IMR-90 (cell line): ENCODE results near the gene CTAG2. TPM values are rescaled to one million over a fixed set of nuclear protein-coding genes. Genes with fewer than 3 reads are reported as not detected.
A peak's percentile ranks its signal among the peaks of the same experiment; 100 is the strongest.
"Not testable (repeated sequence)": the region's sequence is repeated elsewhere in the genome, so short reads cannot be mapped to it uniquely, and the experiment has no call there.

Experiments
- ATAC-seq: fragments of 200-7000 bp; cut with Tn5 transposase; 2 replicates; pipeline ENCODE4 v1.9.1; 2020; ENCODE audit warnings: low read depth, mild to moderate bottlenecking, moderate library complexity
- Bru-seq: library from RNA; stranded (reverse); fragments of 400-500 nt; gene quantifications from one replicate; lab custom pipeline; 2021; lab: Mats Ljungman, UMichigan
- BruChase-seq, 2 experiments: library from RNA; stranded (reverse); fragments of 400-500 nt; gene quantifications; one replicate each; lab custom pipeline; 2021; lab: Mats Ljungman, UMichigan
- BruUV-seq: library from RNA; stranded (reverse); fragments of 400-500 nt; replicated peaks from 2 replicates; lab custom pipeline; 2021; lab: Mats Ljungman, UMichigan
- CTCF ChIA-PET: fragments of 300-600 bp; formaldehyde crosslinking; extraction: SDS; loops from one replicate; lab custom pipeline; 2021; ENCODE audit warnings: antibody characterized with exemption; lab: Yijun Ruan, JAX
- POLR2A ChIA-PET: fragments of 300-600 bp; sonication (Branson Sonifier 250); formaldehyde crosslinking; loops from one replicate; lab custom pipeline; 2022; ENCODE audit warnings: antibody characterized with exemption; ENCODE audit not compliant: unreplicated experiment; lab: Charles Lee
- DNase-seq: peaks from one replicate; pipeline ENCODE4 v3.0.0; 2013
- H2AFZ ChIP-seq: replicated peaks from 2 replicates; pipeline ENCODE3; 2013; ENCODE audit warnings: low read length, mild to moderate bottlenecking; ENCODE audit not compliant: poor library complexity
- H2AK5ac ChIP-seq: 2 replicates; pipeline ENCODE4 v1.6.1; 2013; ENCODE audit warnings: low read depth, low read length, inconsistent platforms
- H2AK9ac ChIP-seq: replicated peaks from 2 replicates; pipeline ENCODE3; 2013; ENCODE audit warnings: mild to moderate bottlenecking, low read depth, low read length, moderate library complexity; ENCODE audit not compliant: poor library complexity
- H2BK120ac ChIP-seq: 2 replicates; pipeline ENCODE4 v1.6.1; 2013; ENCODE audit warnings: low read depth, low read length, inconsistent platforms
- H2BK15ac ChIP-seq: 3 replicates; pipeline ENCODE4 v1.6.1; 2013; ENCODE audit warnings: low read depth, low read length, inconsistent platforms
- H2BK20ac ChIP-seq: 2 replicates; pipeline ENCODE4 v1.6.1; 2013; ENCODE audit warnings: low read depth, mild to moderate bottlenecking, inconsistent platforms, low read length, moderate library complexity
- H2BK5ac ChIP-seq: 2 replicates; pipeline ENCODE4 v1.6.1; 2013; ENCODE audit warnings: mild to moderate bottlenecking, low read depth, low read length, inconsistent platforms; ENCODE audit not compliant: poor library complexity, severe bottlenecking
- H3K14ac ChIP-seq: replicated peaks from 2 replicates; pipeline ENCODE4 v1.6.1; 2013; ENCODE audit warnings: low read depth, low read length, inconsistent platforms
- H3K18ac ChIP-seq: 2 replicates; pipeline ENCODE4 v1.6.1; 2013; ENCODE audit warnings: low read depth, low read length, control low read depth
- H3K23ac ChIP-seq: 2 replicates; pipeline ENCODE4 v1.6.1; 2013; ENCODE audit warnings: low read depth, low read length, inconsistent platforms
- H3K27ac ChIP-seq: 2 replicates; pipeline ENCODE4 v1.5.1; 2013; ENCODE audit warnings: mild to moderate bottlenecking, control low read depth, low read length; ENCODE audit not compliant: insufficient read depth
- H3K27me3 ChIP-seq: 2 replicates; pipeline ENCODE4 v1.6.1; 2013; ENCODE audit warnings: low read length; ENCODE audit not compliant: control insufficient read depth, insufficient read depth
- H3K36me3 ChIP-seq: 2 replicates; pipeline ENCODE4 v1.6.1; 2013; ENCODE audit warnings: low read length, mixed read lengths; ENCODE audit not compliant: control insufficient read depth, insufficient read depth
- H3K4ac ChIP-seq: 2 replicates; pipeline ENCODE4 v1.6.1; 2013; ENCODE audit warnings: low read depth, low read length, inconsistent platforms
- H3K4me1 ChIP-seq: 2 replicates; pipeline ENCODE4 v1.6.1; 2013; ENCODE audit warnings: low read length, mixed read lengths; ENCODE audit not compliant: control insufficient read depth, insufficient read depth
- H3K4me2 ChIP-seq: 2 replicates; pipeline ENCODE4 v1.6.1; 2013; ENCODE audit warnings: low read depth, mild to moderate bottlenecking, control low read depth, low read length, moderate library complexity
- H3K4me3 ChIP-seq: 2 replicates; pipeline ENCODE4 v1.5.1; 2013; ENCODE audit warnings: low read depth, mild to moderate bottlenecking, control low read depth, low read length, moderate library complexity; ENCODE audit not compliant: insufficient read depth
- H3K56ac ChIP-seq: 2 replicates; pipeline ENCODE4 v1.6.1; 2013; ENCODE audit warnings: low read length, inconsistent platforms; ENCODE audit not compliant: insufficient read depth; ENCODE audit errors: extremely low read depth
- H3K79me1 ChIP-seq, 2 experiments: 2 replicates each; pipeline ENCODE4 v1.6.1; 2013; ENCODE audit warnings: low read length in 2 of 2, inconsistent platforms in 1 of 2, low read depth in 1 of 2
- H3K9ac ChIP-seq: 2 replicates; pipeline ENCODE4 v1.6.1; 2013; ENCODE audit warnings: low read depth, low read length, control low read depth
- H3K9me1 ChIP-seq: 2 replicates; pipeline ENCODE4 v1.6.1; 2013; ENCODE audit warnings: low read length, inconsistent platforms; ENCODE audit not compliant: insufficient read depth
- H3K9me3 ChIP-seq: 2 replicates; pipeline ENCODE4 v1.6.1; 2013; ENCODE audit warnings: low read length; ENCODE audit not compliant: control insufficient read depth, insufficient read depth
- H4K20me1 ChIP-seq: 2 replicates; pipeline ENCODE4 v1.6.1; 2013; ENCODE audit warnings: low read length, inconsistent platforms; ENCODE audit not compliant: insufficient read depth
- H4K5ac ChIP-seq: 2 replicates; pipeline ENCODE4 v1.6.1; 2013; ENCODE audit warnings: mild to moderate bottlenecking, low read depth, low read length, control low read depth
- H4K8ac ChIP-seq, 2 experiments: 2 replicates each; pipeline ENCODE4 v1.6.1; 2013; ENCODE audit warnings: low read depth in 2 of 2, low read length in 2 of 2, control low read depth in 1 of 2, inconsistent platforms in 1 of 2
- H4K91ac ChIP-seq: 2 replicates; pipeline ENCODE4 v1.6.1; 2013; ENCODE audit warnings: low read depth, low read length, inconsistent platforms; ENCODE audit not compliant: insufficient read depth
- WGBS, 2 experiments: methylation state at CpG; one replicate each; pipeline versions ENCODE4 v1.1.5 to v1.1.7; 2013; ENCODE audit warnings: missing lambda C conversion rate in 2 of 2; ENCODE audit not compliant: insufficient read length in 1 of 2; ENCODE audit errors: extremely low coverage in 2 of 2; 5-methylcytosine and 5-hydroxymethylcytosine counted together
- dilution Hi-C: fragments of 300-500 bp; cut with HindIII; formaldehyde crosslinking; loops from one replicate; pipeline ENCODE4 v1.14.3; 2018; ENCODE audit warnings: low sequenced_read_pairs; ENCODE audit not compliant: unreplicated experiment
- in situ Hi-C: fragments of 300-500 bp; cut with MboI; formaldehyde crosslinking; loops from 3 replicates; pipeline ENCODE4 v1.14.3; 2019; ENCODE audit warnings: low sequenced_read_pairs, inconsistent platforms, mixed read lengths
- intact Hi-C: fragments of 100-400 bp; cut with micrococcal nuclease; formaldehyde crosslinking; loops from 2 replicates; pipeline ENCODE4 v1.10.0; 2022
- long read RNA-seq: library from polyadenylated mRNA; unstranded; transcript quantifications from one replicate; pipeline ENCODE4 v2.0.0, GENCODE V29; 2021; ENCODE audit not compliant: unreplicated experiment
- polyA plus RNA-seq, 3 experiments: library from polyadenylated mRNA; depleted of rRNA; stranded (reverse); fragments of >200 nt; gene quantifications; 2 replicates each; pipeline ENCODE4 v1.2.3, GENCODE V29; 2012; ENCODE audit warnings: low replicate concordance in 1 of 3
- total RNA-seq: library from RNA; depleted of rRNA; stranded (reverse); fragments of >200 nt; gene quantifications from 2 replicates; pipeline ENCODE4 v1.2.3, GENCODE V29; 2012; rRNA removed

CTAG2 gene
- total RNA-seq (23.6 and 27.1 TPM in 2 replicates), polyA plus RNA-seq (2012; rRNA removed) (42.5 and 59.8 TPM in 2 replicates), Bru-seq, nascent RNA (percentile 50 among the genes with signal in this experiment), BruChase-seq, experiment 1, labeled RNA remaining after a 6-hour chase (percentile 53 among the genes with signal in this experiment), BruChase-seq, experiment 2, labeled RNA remaining after a 2-hour chase (percentile 33 among the genes with signal in this experiment)
- polyA plus RNA-seq (2012; cell fraction: cytosol; rRNA removed) = 37.0 and 64.8 TPM in 2 replicates
- 12.3 and 30.0 TPM in 2 replicates for polyA plus RNA-seq (2012; cell fraction: nucleus; rRNA removed; ENCODE audit: low replicate concordance)
- long read RNA-seq, transcript CTAG2-202 (3 exons, 748 nt) = major isoform, 6 of 11 reads
- long read RNA-seq, transcript CTAG2-201 (2 exons, 993 nt) = minor isoform, 5 of 11 reads
- long read RNA-seq, partial matches to known transcripts = 0 of 11 reads
- long read RNA-seq, other reads (novel, unspliced or antisense) = 0 of 11 reads

- POLR2A ChIA-PET, H3K4ac ChIP-seq, H3K9me1 ChIP-seq, H3K56ac ChIP-seq, H3K79me1 ChIP-seq, H4K8ac ChIP-seq, CTCF ChIA-PET, H2AK5ac ChIP-seq, H2BK120ac ChIP-seq, in situ Hi-C loops, H2BK5ac ChIP-seq, H3K18ac ChIP-seq, H4K5ac ChIP-seq, dilution Hi-C loops, intact Hi-C loops, H3K14ac ChIP-seq, H2AFZ ChIP-seq, H4K20me1 ChIP-seq, H3K23ac ChIP-seq, H3K36me3 ChIP-seq, H2BK15ac ChIP-seq, H3K9ac ChIP-seq, DNase-seq, H2AK9ac ChIP-seq, BruUV-seq, H2BK20ac ChIP-seq, H3K4me1 ChIP-seq, H3K27ac ChIP-seq, H3K9me3 ChIP-seq, H4K91ac ChIP-seq, H3K27me3 ChIP-seq: not testable (repeated sequence)
- 0 out of 2 replicates have a peak within 1 kb of the TSS, but pooled peaks have one; percentile 28 for H3K4me2 ChIP-seq
- ATAC-seq = peak; percentile 32
- no CpG with 5 or more reads among the region's 27 CpGs for WGBS, 2 experiments
- H3K4me3 ChIP-seq = peak within 1 kb of the TSS; percentile 55
Measured at GRCh38 chrX:154653413-154653812, at the start of gene CTAG2. Gene CTAG2, minus strand, starts transcription at chrX:154653579. Its CDS starts 64 bp downstream, at chrX:154653515.
